ENCODE data around the gene ATP6V0C. TPM values are rescaled to one million over a fixed set of nuclear protein-coding genes. Genes with fewer than 3 reads are reported as not detected.

Gene ATP6V0C
- total RNA-seq, 3 donors from 2014 or later: 27.5 to 70.2 (median 45.4) TPM

GRCh38 chr16:2528161-2529060, 14.7 kb downstream of the ATP6V0C start:
- Histone ChIP-seq H3K4me1 (peaks cover 0 to 7% of the 10 kb centered on the region in 2 donors), H3K27me3 (no peaks in the 10 kb centered on the region), H3K4me3 (no peak overlapping the region), H3K27ac (no peak overlapping the region), H3K36me3 (no peaks in the 10 kb centered on the region), H3K9me3 (no peaks in the 10 kb centered on the region)
- TF ChIP-seq POLR2AphosphoS5 (IDR thresholded peaks at IDR 0.05): no peak
- TF ChIP-seq POLR2A (IDR thresholded peaks at IDR 0.05): no peak
- TF ChIP-seq CTCF (IDR thresholded peaks at IDR 0.05): no peak
- intact Hi-C loops (cut with DNase I; ENCODE audit: low total_unique reads): no loop called here
- no peak for DNase-seq (ENCODE audit: low spot score in 2 of 2)

GRCh38 chr16:2529061-2529931, 15.5 kb downstream of the ATP6V0C start:
- Histone ChIP-seq H3K4me1 (peaks cover 0 to 7% of the 10 kb centered on the region in 2 donors), H3K36me3 (no peaks in the 10 kb centered on the region), H3K4me3 (no peak overlapping the region), H3K9me3 (no peaks in the 10 kb centered on the region), H3K27me3 (no peaks in the 10 kb centered on the region), H3K27ac (no peak overlapping the region)
- TF ChIP-seq CTCF (IDR thresholded peaks at IDR 0.05) (no peak), POLR2A (IDR thresholded peaks at IDR 0.05) (no peak), POLR2AphosphoS5 (IDR thresholded peaks at IDR 0.05) (no peak)
- no peak for DNase-seq (ENCODE audit: low spot score in 2 of 2)
- intact Hi-C loops (cut with DNase I; ENCODE audit: low total_unique reads): no loop called here

- no peaks in the 10 kb centered on the region for H3K9me3 ChIP-seq
- H3K4me3 ChIP-seq: no peak overlapping the region
- H3K27ac ChIP-seq: peak overlapping the region in 1 of 2 donors; percentile 12
- DNase-seq (ENCODE audit: low spot score in 2 of 2): no peak
- H3K27me3 ChIP-seq: no peaks in the 10 kb centered on the region
- TF ChIP-seq CTCF (IDR thresholded peaks at IDR 0.05): no peak
- TF ChIP-seq POLR2AphosphoS5 (IDR thresholded peaks at IDR 0.05): no peak
- no peak for TF ChIP-seq POLR2A (IDR thresholded peaks at IDR 0.05)
- no peaks in the 10 kb centered on the region for H3K36me3 ChIP-seq
- intact Hi-C loops (cut with DNase I; ENCODE audit: low total_unique reads): no loop called here
- peaks cover 0 to 7% of the 10 kb centered on the region in 2 donors for H3K4me1 ChIP-seq
These were observed 16.3 kb downstream of the ATP6V0C start for GRCh38 chr16:2529961-2530628.

GRCh38 chr16:2530629-2531318, 17.0 kb downstream of the ATP6V0C start:
- Histone ChIP-seq H3K27me3 (no peaks in the 10 kb centered on the region), H3K4me3 (peak overlapping the region in 2 of 3 donors; percentile 67 to 75), H3K9me3 (no peaks in the 10 kb centered on the region), H3K4me1 (peaks cover 0 to 7% of the 10 kb centered on the region in 2 donors), H3K27ac (peak overlapping the region; percentile 98 to 99), H3K36me3 (no peaks in the 10 kb centered on the region)
- intact Hi-C loops (cut with DNase I; ENCODE audit: low total_unique reads): no loop called here
- TF ChIP-seq CTCF (IDR thresholded peaks at IDR 0.05) (no peak), POLR2A (IDR thresholded peaks at IDR 0.05) (no peak), POLR2AphosphoS5 (IDR thresholded peaks at IDR 0.05) (no peak)
- DNase-seq (ENCODE audit: low spot score in 2 of 2): no peak

All from breast epithelium (tissue), 4 donors.